AG08396 (cell line): ENCODE data around the gene HBE1.
"Not testable (repeated sequence)": the region's sequence is repeated elsewhere in the genome, so short reads cannot be mapped to it uniquely, and the experiment has no call there.

ENCODE experiments used
- DNase-seq: peaks from one replicate; pipeline ENCODE4 v3.0.0; 2012; ENCODE audit warnings: low spot score, mixed read lengths

HBE1 gene

DNA sequence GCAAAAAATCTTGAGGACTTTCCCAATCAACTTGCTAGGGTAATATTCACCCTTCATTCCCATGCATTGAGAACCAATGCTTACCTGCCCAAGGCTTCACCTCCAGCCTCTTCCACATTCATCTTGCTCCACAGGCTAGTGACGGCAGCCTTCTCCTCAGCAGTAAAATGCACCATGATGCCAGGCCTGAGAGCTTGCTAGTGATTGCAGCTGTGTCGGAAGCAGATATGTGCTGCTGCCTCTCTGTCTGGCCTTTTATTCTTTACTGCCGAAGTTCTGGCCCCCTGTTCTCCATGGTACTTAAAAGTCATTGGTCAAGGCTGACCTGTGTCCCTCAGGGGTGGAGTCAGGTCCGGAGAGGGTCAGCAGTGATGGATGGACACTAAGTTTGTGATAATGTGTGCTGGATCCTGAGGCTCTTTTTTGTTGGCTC, at the start of gene HBE1:
Gene HBE1, minus strand, starts transcription at position 231 of the 433 bp plus-strand sequence. Its CDS starts 55 bp downstream, at position 176.
- DNase-seq: no peak

DNA sequence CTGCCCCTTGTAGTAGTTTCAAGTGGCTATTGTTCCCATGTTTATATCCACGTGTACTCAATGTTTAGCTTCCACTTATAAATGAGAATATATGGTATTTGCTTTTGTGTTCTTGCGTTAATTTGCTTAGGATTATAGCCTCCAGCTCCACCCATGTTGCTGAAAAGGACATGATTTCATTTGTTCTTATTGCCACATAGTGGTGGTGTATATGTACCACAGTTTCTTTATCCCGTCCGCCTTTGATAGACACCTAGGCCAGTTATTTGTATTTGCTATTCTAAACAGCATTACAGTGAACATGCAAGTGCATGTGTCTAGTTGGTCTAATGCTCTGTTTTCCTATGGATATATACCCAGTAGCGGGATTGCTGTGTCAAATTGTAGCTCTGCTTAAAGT, 47.5 kb upstream of the HBE1 start:
- no peak for DNase-seq

DNA sequence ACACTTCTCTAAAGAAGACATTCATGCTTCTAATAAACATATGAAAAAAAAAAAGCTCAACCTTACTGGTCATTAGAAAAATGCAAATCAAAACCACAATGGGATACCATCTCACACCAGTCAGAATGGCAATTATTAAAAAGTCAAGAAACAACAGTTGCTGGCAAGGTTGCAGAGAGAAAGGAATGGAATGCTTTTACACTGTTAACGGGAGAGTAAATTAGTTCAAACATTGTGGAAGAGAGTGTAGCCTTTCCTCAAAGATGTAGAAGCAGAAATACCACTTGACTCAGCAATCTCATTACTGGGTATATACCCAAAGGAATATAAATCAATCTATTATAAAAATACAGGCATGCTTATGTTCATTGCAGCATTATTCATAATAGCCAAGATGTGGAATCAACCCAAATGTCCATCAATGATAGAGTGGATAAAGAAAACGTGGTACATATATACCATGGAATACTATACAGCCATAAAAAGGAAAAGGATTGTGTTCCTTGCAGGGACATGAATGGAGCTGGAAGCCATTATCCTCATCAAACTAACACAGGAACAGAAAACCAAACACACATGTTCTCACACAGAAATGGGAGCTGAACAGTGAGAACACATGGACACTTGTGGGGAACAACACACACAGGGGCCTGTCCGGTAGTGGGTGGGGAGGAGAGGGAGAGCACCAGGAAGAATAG, 43.7 kb upstream of the HBE1 start:
- not testable (repeated sequence) for DNase-seq

DNA sequence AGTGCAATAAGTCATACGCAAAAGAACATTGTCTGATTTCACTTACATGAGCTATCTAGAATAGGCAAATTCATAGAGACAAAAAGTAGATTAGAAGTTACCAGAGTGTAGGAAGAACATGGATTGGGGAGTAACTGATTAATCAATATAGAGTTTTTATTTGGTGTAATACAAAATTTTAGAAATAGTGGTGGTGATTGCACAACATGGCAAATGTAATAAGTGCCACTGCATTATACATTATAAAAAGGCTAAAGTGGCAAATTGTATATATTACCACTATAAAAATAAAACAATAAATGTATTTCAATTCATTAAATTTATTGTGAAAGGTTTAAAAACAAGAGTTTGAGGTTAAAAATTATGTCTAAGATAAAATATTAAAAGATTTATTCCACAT, 40.7 kb upstream of the HBE1 start:
- no peak for DNase-seq

DNA sequence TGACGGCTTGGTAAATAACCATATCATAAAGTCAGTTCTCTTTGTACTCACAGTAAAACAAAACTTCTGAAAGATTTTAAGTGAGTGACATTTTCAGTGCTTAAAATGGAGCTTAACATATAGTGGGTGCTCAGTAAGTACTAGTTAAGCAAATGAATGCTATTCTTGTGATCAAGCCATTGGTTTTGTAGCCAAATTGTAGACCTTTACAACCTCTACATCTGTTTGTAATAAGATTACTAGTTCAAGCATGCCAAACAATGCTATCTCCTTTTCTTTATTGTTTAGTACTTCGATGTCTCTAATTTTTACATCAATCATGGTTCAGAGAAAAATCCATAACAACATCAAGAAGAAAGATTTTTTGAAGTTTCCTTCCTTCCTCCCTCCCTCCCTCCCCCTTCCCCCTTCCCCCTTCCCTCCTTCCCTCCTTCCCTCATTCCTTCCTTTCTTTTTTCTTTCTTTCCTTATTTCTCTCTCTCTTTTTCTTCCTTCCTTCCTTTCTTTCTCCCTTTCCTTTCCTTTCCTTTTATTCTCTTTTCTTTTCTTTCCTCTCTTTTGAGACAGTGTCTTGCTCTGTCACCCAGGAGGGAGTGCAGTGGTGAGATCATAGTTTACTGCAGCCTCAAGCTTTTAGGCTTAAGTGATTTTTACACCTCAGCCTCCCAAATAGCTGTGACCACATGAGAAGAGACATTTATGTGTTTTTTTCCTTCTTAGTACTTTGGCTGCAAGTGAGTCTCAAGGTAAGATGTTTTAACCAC, 37.7 kb upstream of the HBE1 start:
- no peak for DNase-seq

DNA sequence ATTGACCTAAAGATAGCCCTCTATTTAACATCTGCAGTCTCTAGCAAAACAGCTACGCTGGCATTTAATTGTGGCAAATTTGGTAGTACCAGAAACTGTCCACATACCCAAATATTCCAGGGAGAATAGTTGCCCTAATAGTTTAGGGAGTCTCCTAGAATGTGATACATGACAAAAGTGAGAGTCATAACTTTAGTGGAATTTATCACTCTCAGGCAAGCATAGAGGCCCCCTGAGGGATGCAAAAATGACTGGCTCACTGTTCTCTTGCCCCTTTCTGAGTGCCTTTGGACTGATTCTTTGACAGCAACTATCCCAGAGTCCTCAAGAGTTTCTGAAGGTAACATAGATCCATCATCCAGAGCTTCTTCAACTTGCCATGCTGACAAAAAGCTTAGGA, 34.3 kb upstream of the HBE1 start:
- DNase-seq: peak; percentile 32

DNA sequence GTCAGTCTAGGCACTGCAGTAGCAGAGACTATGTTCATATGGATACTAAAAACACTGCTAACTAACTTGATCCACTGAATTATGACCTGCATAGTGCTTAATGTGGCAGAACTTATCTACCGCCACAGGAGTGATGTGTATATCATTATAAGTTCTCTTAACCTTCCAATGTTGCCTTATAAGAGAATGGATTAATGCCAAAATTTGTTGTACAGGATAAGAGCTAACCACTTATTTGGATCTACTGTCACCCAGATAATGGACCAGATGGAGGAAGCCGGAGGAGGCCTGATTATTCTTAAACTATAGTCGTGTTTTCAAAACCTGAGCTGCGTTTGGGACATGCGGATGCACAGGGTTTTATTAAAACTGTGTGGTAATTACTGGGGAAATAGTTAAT, 33.9 kb upstream of the HBE1 start:
- DNase-seq: no peak

DNA sequence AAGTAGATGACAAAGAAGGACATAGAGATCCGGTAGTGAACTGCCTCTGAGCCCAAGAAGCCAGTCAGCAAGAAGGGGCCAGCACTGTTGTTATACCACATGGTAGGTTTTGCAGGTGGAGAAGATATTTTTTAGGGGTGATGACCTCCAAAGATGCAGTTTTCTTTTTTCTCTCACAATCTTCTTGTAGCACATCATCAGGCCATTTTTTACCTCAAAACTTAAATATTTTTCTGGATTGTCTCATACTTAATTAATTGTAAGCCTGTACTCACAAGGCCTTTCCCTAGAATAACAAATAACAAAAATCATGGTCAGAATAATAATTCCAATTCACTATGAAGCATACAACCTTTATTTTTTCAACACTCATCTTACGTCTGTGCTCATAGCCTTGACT, 32.1 kb upstream of the HBE1 start, which contains the start of gene OR51B4:
Gene OR51B4, minus strand, starts transcription at position 101 of the 400 bp plus-strand sequence. Its CDS starts 0 bp downstream, at position 101.
- DNase-seq: no peak

DNA sequence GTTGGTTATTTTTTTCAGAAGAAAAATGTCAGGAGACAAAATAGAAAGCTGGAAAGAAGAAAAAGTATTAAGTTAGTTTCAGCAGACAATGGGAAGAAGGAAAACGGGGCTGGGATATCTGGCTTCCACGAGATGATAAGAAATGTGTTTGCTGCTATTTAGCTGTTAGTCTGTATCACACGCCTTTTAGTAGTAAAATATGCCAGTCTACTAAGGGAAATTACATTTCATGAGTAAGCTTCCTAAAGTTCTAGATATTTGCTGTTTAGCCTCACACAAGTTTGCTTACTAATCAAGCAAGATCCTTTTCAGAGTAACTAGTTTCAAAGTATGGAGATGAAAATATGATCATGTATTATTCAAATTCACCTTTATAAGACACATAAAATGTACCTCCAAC, 30.5 kb upstream of the HBE1 start:
- DNase-seq: no peak

DNA sequence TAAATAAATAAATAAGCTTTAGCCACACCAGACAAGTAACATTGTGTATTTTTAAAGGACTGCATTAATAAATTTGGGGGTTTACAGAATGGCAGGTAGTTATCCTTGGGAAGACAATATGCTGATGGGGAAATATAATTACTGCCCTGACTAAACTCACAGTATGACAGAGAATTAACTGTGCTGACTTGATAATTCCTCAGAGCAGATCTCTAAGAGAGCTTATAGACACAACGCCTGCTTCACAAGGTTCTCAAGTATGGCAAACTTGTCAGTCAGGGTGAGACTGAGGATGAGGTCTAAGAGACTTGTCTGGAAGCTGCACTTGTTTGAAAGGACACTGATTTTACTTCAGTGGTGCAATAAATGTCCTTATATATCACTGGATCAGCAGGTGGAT, 28.7 kb upstream of the HBE1 start:
- no peak for DNase-seq

DNA sequence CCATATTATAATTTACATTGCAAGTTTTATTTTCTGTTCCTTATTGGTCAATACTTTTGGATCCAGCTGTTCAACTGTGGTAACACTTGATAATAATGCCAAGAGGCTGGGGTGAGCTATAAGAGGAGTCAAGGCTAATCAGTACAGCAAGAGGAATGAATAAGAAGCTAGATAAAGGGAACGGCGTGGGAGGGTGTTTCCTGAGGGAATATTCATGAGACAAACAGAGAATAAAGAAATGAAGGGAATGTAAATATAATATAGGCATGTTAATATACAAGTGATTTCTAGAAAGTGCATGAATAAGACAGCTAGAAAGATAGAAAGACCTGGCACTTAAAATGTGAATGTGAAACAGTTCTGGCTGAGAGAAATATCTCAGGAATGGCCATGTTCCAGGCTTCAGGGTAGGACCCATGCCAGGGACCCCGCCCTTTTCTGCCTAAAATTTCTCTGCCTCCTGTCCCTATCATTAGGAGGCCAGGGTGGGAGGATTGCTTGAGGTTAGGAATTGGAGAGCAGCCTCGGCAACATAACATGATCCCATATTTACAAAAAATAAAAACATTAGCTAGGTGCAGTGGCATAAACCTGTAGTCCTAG, 28.1 kb upstream of the HBE1 start:
- no peak for DNase-seq

DNA sequence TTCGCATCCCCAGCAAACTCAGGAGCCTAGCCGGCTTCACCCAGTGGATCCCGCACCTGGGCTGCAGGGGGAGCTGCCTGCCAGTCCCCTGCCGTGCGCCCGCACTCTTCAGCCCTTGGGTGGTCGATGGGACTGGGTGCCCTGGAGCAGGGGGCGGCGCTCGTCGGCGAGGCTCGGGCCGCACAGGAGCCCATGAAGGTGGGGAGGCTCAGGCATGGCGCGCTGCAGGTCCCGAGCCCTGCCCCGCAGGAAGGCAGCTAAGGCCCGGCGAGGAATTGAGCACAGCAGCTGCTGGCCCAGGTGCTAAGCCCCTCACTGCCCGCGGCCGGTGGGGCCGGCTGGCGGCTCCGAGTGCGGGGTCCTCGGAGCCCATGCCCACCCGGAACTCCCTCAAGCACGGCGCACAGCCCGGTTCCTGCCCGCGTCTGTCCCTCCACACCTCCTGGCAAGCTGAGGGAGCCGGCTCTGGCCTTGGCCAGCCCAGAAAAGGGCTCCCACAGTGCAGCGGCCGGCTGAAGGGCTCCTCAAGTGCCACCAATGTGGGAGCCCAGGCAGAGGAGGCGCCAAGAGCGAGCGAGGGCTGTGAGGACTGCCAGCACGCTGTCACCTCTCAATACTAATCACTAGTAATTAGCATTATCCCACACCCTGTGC, 24.7 kb upstream of the HBE1 start:
- not testable (repeated sequence) for DNase-seq

DNA sequence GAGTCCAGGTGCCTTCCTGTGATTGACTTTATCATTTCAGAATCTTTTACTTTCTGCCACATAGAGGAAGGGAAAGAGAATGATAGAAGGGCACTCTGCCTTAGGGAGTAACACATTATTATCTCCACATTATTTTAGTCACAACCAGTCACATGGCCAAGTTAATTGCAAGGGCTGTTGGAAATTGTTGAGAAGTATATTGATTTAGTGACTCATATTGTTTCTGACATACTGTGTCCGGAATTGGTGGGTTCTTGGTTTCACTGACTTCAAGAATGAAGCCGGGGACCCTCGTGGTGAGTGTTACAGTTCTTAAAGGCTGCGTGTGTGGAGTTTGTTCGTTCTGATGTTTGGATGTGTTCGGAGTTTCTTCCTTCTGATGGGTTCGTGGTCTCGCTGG, 23.3 kb upstream of the HBE1 start:
- no peak for DNase-seq

DNA sequence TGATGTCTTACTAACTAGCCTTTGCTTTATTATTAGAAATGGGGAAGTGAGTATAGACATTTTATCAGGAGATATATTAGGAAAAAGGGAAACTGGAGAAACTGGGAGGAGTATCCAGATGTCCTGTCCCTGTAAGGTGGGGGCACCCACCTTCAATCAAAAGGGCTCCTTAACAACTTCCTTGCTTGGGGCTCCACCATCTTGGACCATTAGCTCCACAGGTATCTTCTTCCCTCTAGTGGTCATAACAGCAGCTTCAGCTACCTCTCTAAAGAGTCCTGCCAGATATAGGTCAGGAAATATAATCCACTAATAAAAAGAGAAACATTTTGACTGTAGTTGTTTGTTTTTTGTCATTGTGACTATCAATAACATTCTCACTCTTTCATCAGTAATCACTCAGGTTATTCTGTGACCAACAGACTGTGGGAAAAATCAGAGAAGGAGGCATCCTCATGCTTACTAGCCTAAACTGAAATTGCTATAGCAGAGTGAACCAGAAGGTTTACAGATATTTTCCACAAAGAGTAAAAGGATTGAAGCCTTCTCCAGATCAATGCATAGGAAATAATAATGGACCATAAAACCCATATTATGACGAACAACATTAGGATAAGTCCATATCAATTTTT, 21.6 kb upstream of the HBE1 start:
- DNase-seq: peak; percentile 40

DNA sequence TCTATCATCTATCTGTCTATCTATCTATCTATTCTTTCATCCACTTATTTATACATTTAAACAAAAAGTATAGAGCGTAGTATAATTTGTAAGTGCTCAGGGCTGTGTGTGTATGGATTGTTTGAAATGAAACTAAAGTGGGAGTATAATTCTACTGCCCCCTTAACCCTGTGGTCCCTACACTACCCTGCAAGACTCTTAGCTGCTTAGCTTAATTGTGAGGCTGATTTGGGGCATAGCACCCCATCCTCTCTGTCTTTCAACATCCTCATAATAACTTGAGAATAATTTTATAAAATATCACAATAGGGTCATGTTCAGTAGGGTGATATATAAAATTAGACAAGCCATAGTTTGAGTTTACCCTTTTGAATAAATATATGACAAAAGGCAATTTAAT, 20.4 kb upstream of the HBE1 start:
- DNase-seq: no peak

DNA sequence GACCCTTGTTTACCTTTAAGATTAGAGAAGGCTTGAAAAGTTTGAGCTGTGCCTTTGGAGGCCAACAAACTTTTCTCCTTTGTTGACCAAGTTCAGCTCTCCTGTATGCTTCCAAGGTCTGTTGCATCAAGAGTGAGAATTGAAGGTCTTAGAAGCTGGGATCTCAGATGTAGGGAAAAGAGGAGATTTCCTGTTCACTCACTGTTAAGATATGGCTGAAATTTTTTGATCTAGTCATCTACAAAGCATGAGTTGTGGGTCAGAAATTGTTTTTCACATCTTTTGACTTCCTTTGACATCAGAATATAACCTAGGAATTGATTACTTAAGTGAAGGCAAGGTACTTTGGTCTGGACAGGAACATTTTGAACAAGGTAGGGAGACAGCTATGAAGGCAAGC, 20.0 kb upstream of the HBE1 start:
- DNase-seq: no peak

DNA sequence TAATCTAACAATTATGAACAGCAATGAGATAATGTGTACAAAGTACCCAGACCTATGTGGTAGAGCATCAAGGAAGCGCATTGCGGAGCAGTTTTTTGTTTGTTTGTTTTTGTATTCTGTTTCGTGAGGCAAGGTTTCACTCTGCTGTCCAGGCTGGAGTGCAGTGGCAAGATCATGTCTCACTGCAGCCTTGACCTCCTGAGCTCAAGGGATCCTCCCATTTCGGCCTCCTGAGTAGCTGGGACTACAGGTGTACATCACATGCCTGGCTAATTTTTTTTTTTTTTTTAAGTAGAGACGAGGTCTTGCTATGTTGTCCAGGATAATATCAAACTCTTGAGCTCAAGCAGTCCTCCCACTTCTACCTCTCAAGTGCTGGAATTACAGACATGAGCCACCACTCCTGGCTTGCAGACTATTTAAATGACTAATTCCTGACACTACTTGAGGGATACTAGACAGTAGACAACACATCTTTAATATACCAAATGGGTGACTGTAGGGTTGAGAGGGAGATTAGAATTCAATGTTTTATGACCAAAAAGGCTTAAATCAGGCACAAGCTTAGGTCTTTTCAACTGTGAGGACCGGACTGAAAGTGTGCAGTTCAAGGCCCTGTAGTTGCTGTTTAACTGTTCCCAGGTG, 19.3 kb upstream of the HBE1 start:
- DNase-seq: no peak

DNA sequence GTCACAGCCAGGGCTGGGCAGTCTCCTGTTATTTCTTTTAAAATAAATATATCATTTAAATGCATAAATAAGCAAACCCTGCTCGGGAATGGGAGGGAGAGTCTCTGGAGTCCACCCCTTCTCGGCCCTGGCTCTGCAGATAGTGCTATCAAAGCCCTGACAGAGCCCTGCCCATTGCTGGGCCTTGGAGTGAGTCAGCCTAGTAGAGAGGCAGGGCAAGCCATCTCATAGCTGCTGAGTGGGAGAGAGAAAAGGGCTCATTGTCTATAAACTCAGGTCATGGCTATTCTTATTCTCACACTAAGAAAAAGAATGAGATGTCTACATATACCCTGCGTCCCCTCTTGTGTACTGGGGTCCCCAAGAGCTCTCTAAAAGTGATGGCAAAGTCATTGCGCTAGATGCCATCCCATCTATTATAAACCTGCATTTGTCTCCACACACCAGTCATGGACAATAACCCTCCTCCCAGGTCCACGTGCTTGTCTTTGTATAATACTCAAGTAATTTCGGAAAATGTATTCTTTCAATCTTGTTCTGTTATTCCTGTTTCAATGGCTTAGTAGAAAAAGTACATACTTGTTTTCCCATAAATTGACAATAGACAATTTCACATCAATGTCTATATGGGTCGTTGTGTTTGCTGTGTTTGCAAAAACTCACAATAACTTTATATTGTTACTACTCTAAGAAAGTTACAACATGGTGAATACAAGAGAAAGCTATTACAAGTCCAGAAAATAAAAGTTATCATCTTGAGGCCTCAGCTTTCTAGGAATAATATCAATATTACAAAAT, 18.6 kb upstream of the HBE1 start:
- DNase-seq: peak; percentile 36

DNA sequence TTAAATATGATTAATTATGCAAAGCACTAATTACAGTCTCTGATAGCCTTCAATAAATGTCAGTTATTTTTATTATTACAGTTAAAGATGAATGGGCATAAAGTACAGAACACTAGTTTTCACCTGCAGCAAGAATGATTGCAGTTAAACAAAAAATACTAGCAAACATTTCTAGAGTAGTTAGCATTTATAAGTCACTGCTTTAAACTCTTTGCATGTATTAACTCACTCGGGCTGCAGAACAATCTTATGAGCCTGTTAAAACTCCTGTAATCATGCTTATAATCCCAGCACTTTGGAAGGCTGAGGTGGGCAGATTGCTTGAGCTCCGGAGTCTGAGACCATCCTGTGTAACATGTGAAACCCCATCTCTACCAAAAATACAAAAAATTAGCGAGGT, 17.2 kb upstream of the HBE1 start:
- DNase-seq: no peak

DNA sequence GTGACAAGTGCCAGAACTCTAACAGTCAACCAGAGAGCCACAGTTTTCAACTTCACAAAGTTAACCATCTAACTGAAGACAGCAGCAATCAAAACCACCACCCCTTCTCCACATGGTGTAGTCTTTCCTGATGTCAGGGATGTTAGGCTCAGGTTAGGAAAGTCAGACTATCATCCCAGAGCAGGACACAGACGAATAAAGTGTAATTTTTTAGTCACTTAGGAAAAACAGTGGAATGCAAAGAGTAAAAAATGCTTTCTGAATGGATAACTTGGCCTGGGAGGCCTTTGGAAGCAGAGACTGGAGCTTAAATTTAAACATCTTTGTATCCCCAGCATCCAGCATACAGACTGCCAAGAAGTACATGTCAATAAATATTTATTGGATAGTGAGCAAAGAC, 16.6 kb upstream of the HBE1 start:
- no peak for DNase-seq
